Osteocyte (in vitro differentiated cells): ENCODE data around the gene KIF13A. TPM values are rescaled to one million over a fixed set of nuclear protein-coding genes. Genes with fewer than 3 reads are reported as not detected.

Experiments
- DNase-seq: peaks from one replicate; pipeline ENCODE4 v3.0.0; 2021; ENCODE audit warnings: mixed read lengths; ENCODE audit not compliant: unreplicated experiment; ENCODE audit errors: extremely low spot score
- H3K27ac Mint-ChIP-seq: one replicate; pipeline ENCODE4 v1.8.0; 2021; ENCODE audit warnings: mild to moderate bottlenecking, mixed read lengths; ENCODE audit not compliant: unreplicated experiment
- H3K27me3 Mint-ChIP-seq: one replicate; pipeline ENCODE4 v1.8.0; 2021; ENCODE audit warnings: mixed read lengths; ENCODE audit not compliant: unreplicated experiment
- H3K36me3 Mint-ChIP-seq: one replicate; pipeline ENCODE4 v1.8.0; 2021; ENCODE audit warnings: mixed read lengths; ENCODE audit not compliant: unreplicated experiment
- H3K4me1 Mint-ChIP-seq: one replicate; pipeline ENCODE4 v1.8.0; 2021; ENCODE audit warnings: mixed read lengths; ENCODE audit not compliant: unreplicated experiment
- H3K4me3 Mint-ChIP-seq: one replicate; pipeline ENCODE4 v1.8.0; 2021; ENCODE audit warnings: mild to moderate bottlenecking, moderate library complexity, mixed read lengths; ENCODE audit not compliant: unreplicated experiment
- H3K9me3 Mint-ChIP-seq: one replicate; pipeline ENCODE4 v1.8.0; 2021; ENCODE audit warnings: mixed read lengths; ENCODE audit not compliant: unreplicated experiment
- CTCF ChIP-seq: fragments of 200-600 bp; sonication (generic); IDR thresholded peaks from 2 replicates; pipeline ENCODE4 v1.5.0; 2021; ENCODE audit warnings: antibody characterized with exemption, mild to moderate bottlenecking, moderate library complexity
- total RNA-seq: library from RNA; stranded (reverse); gene quantifications from 2 replicates; pipeline ENCODE4 v1.2.1, GENCODE V29; 2021

KIF13A gene
- total RNA-seq, 1 donor from 2014 or later, result 47.5 TPM

GRCh38 chr6:17870300-17871188 lies 116.9 kb downstream of the KIF13A start:
- Mint-ChIP-seq H3K4me1 (peaks cover 25% of the 10 kb centered on the region), H3K36me3 (peaks cover 12% of the 10 kb centered on the region), H3K27ac (no peak overlapping the region), H3K27me3 (no peaks in the 10 kb centered on the region), H3K9me3 (no peaks in the 10 kb centered on the region), H3K4me3 (no peak overlapping the region)
- no peak for DNase-seq
- TF ChIP-seq CTCF, result no peak

DNA sequence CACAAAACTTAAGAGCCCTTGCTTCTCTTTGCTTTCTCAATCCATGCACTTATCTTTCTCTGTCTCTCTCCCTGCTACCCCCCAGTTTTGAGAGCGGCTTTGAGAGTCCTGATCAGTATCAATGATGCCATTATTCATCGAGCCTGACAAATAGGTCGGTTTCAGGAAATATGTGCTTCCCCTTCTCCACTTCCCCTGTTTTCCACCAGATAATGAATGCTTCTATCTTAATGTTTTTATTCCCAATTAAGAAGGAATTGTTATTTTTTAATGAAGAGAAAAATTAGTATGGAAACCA lies 117.7 kb downstream of the KIF13A start:
- Mint-ChIP-seq H3K4me1 (peaks cover 33% of the 10 kb centered on the region), H3K9me3 (no peaks in the 10 kb centered on the region), H3K4me3 (no peak overlapping the region), H3K27ac (no peak overlapping the region), H3K36me3 (peaks cover 12% of the 10 kb centered on the region), H3K27me3 (no peaks in the 10 kb centered on the region)
- TF ChIP-seq CTCF, result no peak
- no peak for DNase-seq

DNA sequence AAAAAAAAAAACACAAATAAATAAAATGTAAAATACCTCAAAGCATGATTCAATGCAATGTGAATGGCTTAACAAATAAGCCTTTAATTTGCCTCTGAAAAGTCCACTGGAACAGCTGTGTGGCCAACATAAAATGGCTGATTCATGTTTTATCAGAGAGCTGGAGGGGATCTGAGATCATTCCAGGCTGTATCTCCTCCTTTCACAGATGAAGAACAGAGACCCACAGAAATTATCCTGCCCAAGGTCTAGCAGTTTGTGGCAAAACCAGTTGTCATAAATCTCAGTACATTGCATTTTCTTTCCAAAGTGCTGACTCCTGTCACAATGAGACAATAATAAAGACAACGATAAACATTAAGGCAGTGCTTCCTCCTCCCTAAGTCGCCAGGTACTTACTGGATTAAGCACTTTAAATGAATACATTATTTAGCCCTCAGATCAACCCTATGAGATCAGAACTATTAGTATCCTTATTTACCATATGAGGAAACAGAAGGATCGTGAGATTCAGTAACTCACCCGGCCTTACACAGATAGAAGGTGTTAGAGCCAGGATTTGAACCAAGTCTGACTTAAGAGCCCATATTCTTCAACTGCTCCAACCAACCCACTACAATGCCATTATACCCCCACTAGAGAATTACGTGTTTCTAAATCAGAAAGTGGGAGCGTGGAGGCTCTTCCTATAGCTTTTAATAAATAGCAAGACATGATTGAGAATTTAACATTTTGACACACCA lies 118.3 kb downstream of the KIF13A start:
- Mint-ChIP-seq H3K27me3 (no peaks in the 10 kb centered on the region), H3K36me3 (peaks cover 12% of the 10 kb centered on the region), H3K27ac (no peak overlapping the region), H3K4me3 (no peak overlapping the region), H3K4me1 (peaks cover 38% of the 10 kb centered on the region), H3K9me3 (no peaks in the 10 kb centered on the region)
- no peak for TF ChIP-seq CTCF
- no peak for DNase-seq

DNA sequence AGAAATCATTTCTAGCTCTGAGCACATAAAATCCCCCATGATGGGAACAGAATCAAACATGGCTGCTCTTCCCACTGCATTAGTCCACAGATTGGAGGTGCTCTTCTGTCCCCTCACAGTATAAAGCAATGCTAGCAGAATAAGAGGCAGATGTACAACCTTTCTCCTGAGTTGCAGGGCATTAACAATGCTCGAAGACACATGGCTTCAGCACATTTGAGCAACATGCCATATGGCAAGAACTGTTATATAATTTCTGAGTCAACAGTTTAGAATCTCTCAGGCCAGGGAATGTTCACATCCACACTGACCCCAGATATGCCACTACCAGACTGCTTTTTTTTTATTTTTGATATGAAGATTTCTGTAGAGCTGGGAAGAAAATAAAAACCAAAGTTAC lies 119.6 kb downstream of the KIF13A start:
- DNase-seq, result no peak
- H3K4me1 Mint-ChIP-seq, result peaks cover 43% of the 10 kb centered on the region
- H3K36me3 Mint-ChIP-seq, result peaks cover 10% of the 10 kb centered on the region
- H3K27me3 Mint-ChIP-seq, result no peaks in the 10 kb centered on the region
- no peak overlapping the region for H3K4me3 Mint-ChIP-seq
- H3K9me3 Mint-ChIP-seq, result no peaks in the 10 kb centered on the region
- H3K27ac Mint-ChIP-seq, result peak overlapping the region; percentile 56
- TF ChIP-seq CTCF, result no peak

- no peaks in the 10 kb centered on the region for H3K27me3 Mint-ChIP-seq
- peak overlapping the region; percentile 60 for H3K27ac Mint-ChIP-seq
- TF ChIP-seq CTCF, result no peak
- H3K4me3 Mint-ChIP-seq, result no peak overlapping the region
- no peak for DNase-seq
- H3K36me3 Mint-ChIP-seq, result peaks cover 10% of the 10 kb centered on the region
- peaks cover 43% of the 10 kb centered on the region for H3K4me1 Mint-ChIP-seq
- no peaks in the 10 kb centered on the region for H3K9me3 Mint-ChIP-seq
Observed at GRCh38 chr6:17866876-17867444, 120.5 kb downstream of the KIF13A start.
